Right lung (tissue), 5 donors: ENCODE data around the gene C14orf119. TPM values are rescaled to one million over a fixed set of nuclear protein-coding genes. Genes with fewer than 3 reads are reported as not detected.
A peak's percentile ranks its signal among the peaks of the same experiment; 100 is the strongest.

Source experiments
- DNase-seq, 2 donors: peaks; one replicate each; pipeline ENCODE4 v3.0.0-alpha.2; 2013
- polyA plus RNA-seq, 5 donors: library from polyadenylated mRNA; unstranded; fragments of 120-200 nt; gene quantifications; one replicate each; pipeline versions ENCODE4 v1.2.1 to v1.2.3, GENCODE V29; 2013; ENCODE audit warnings: inconsistent platforms in 1 of 5, low replicate concordance in 1 of 5; ENCODE audit not compliant: insufficient read length in 5 of 5, insufficient read depth in 1 of 5

C14orf119 gene
- polyA plus RNA-seq, 5 donors = 57.4 to 70.3 (median 64.5) TPM

GRCh38 chr14:23058654-23059504 is 36.4 kb upstream of the C14orf119 start:
- DNase-seq = no peak

GRCh38 chr14:23060536-23061260 is 34.6 kb upstream of the C14orf119 start:
- DNase-seq = no peak

GRCh38 chr14:23062002-23062401 is 33.3 kb upstream of the C14orf119 start:
- DNase-seq = no peak

GRCh38 chr14:23063601-23064000 is 31.7 kb upstream of the C14orf119 start:
- DNase-seq = no peak

- no peak for DNase-seq
Observed at GRCh38 chr14:23066368-23066767, 28.9 kb upstream of the C14orf119 start.

GRCh38 chr14:23066855-23067744 is 28.2 kb upstream of the C14orf119 start:
- no peak for DNase-seq

- DNase-seq = no peak
Observed at GRCh38 chr14:23067847-23068788, 27.2 kb upstream of the C14orf119 start.

GRCh38 chr14:23068789-23069412 is 26.4 kb upstream of the C14orf119 start:
- DNase-seq = peak; percentile 74 to 87

GRCh38 chr14:23069413-23069806 is 25.9 kb upstream of the C14orf119 start:
- DNase-seq = no peak

- no peak for DNase-seq
Observed at GRCh38 chr14:23070262-23071129, 24.8 kb upstream of the C14orf119 start.

- peak; percentile 85 to 87 for DNase-seq
Observed at GRCh38 chr14:23071244-23071920, 23.9 kb upstream of the C14orf119 start.

GRCh38 chr14:23071921-23072539 is 23.3 kb upstream of the C14orf119 start:
- DNase-seq = no peak

GRCh38 chr14:23074906-23075305 is 20.4 kb upstream of the C14orf119 start:
- no peak for DNase-seq

- DNase-seq = no peak
Observed at GRCh38 chr14:23076785-23077408, 18.4 kb upstream of the C14orf119 start.

- DNase-seq = no peak
Observed at GRCh38 chr14:23077962-23078361, 17.3 kb upstream of the C14orf119 start.

GRCh38 chr14:23078692-23079116 is 16.6 kb upstream of the C14orf119 start:
- DNase-seq = no peak

GRCh38 chr14:23079716-23080115 is 15.6 kb upstream of the C14orf119 start:
- DNase-seq = no peak

GRCh38 chr14:23080474-23080873 is 14.8 kb upstream of the C14orf119 start:
- no peak for DNase-seq
